Measurements from ENCODE around the gene DENND4A.

Gene DENND4A

GRCh38 chr15:65634356-65634755 is 157.7 kb downstream of the DENND4A start:
- Mint-ChIP-seq H3K27ac (no peak overlapping the region), H3K27me3 (ENCODE audit: low read depth, poor library complexity) (no peaks in the 10 kb centered on the region), H3K4me3 (no peak overlapping the region), H3K36me3 (ENCODE audit: low read depth) (no peaks in the 10 kb centered on the region), H3K9me3 (no peaks in the 10 kb centered on the region), H3K4me1 (peaks cover 25% of the 10 kb centered on the region)
- no peak for DNase-seq
- no peak for TF ChIP-seq CTCF (IDR thresholded peaks at IDR 0.05)

GRCh38 chr15:65633752-65634151 is 158.3 kb downstream of the DENND4A start:
- no peak for DNase-seq
- Mint-ChIP-seq H3K36me3 (ENCODE audit: low read depth) (no peaks in the 10 kb centered on the region), H3K4me3 (no peak overlapping the region), H3K27me3 (ENCODE audit: low read depth, poor library complexity) (no peaks in the 10 kb centered on the region), H3K27ac (peak overlapping the region; percentile 41), H3K4me1 (peaks cover 20% of the 10 kb centered on the region), H3K9me3 (no peaks in the 10 kb centered on the region)
- no peak for TF ChIP-seq CTCF (IDR thresholded peaks at IDR 0.05)

GRCh38 chr15:65632780-65633375 is 159.2 kb downstream of the DENND4A start:
- Mint-ChIP-seq H3K27ac (no peak overlapping the region), H3K9me3 (no peaks in the 10 kb centered on the region), H3K27me3 (ENCODE audit: low read depth, poor library complexity) (no peaks in the 10 kb centered on the region), H3K36me3 (ENCODE audit: low read depth) (no peaks in the 10 kb centered on the region), H3K4me3 (no peak overlapping the region), H3K4me1 (peaks cover 13% of the 10 kb centered on the region)
- DNase-seq: no peak
- no peak for TF ChIP-seq CTCF (IDR thresholded peaks at IDR 0.05)

GRCh38 chr15:65631503-65631902 is 160.6 kb downstream of the DENND4A start:
- H3K4me3 Mint-ChIP-seq: no peak overlapping the region
- DNase-seq: no peak
- no peak overlapping the region for H3K27ac Mint-ChIP-seq
- TF ChIP-seq CTCF (IDR thresholded peaks at IDR 0.05): no peak
- H3K9me3 Mint-ChIP-seq: no peaks in the 10 kb centered on the region
- H3K4me1 Mint-ChIP-seq: peaks cover 9% of the 10 kb centered on the region
- H3K27me3 Mint-ChIP-seq (ENCODE audit: low read depth, poor library complexity): no peaks in the 10 kb centered on the region
- no peaks in the 10 kb centered on the region for H3K36me3 Mint-ChIP-seq (ENCODE audit: low read depth)

- no peak for DNase-seq
- Mint-ChIP-seq H3K4me1 (peaks cover 9% of the 10 kb centered on the region), H3K36me3 (ENCODE audit: low read depth) (peaks cover under 1% of the 10 kb centered on the region), H3K9me3 (no peaks in the 10 kb centered on the region), H3K27me3 (ENCODE audit: low read depth, poor library complexity) (no peaks in the 10 kb centered on the region), H3K4me3 (no peak overlapping the region), H3K27ac (no peak overlapping the region)
- TF ChIP-seq CTCF (IDR thresholded peaks at IDR 0.05): no peak
These were observed 161.3 kb downstream of the DENND4A start for GRCh38 chr15:65630760-65631159.

GRCh38 chr15:65629548-65629947 is 162.5 kb downstream of the DENND4A start:
- H3K9me3 Mint-ChIP-seq: no peaks in the 10 kb centered on the region

More at GRCh38 chr15:65629548-65629947, 162.5 kb downstream of the DENND4A start:
- no peak overlapping the region for H3K27ac Mint-ChIP-seq
- H3K27me3 Mint-ChIP-seq (ENCODE audit: low read depth, poor library complexity): no peaks in the 10 kb centered on the region
- peaks cover 6% of the 10 kb centered on the region for H3K36me3 Mint-ChIP-seq (ENCODE audit: low read depth)
- peaks cover 9% of the 10 kb centered on the region for H3K4me1 Mint-ChIP-seq
- no peak for TF ChIP-seq CTCF (IDR thresholded peaks at IDR 0.05)
- H3K4me3 Mint-ChIP-seq: no peak overlapping the region
- no peak for DNase-seq

Data from nephron progenitor cell (in vitro differentiated cells).